Measurements from ENCODE around the gene UNC5C.
"Not testable (repeated sequence)": the region's sequence is repeated elsewhere in the genome, so short reads cannot be mapped to it uniquely, and the experiment has no call there.

The UNC5C gene

GRCh38 chr4:95141361-95141760, 407.4 kb downstream of the UNC5C start:
- TF ChIP-seq CTCF (IDR thresholded peaks at IDR 0.05; ENCODE audit: low read depth, low read length) = no peak
- H3K4me3 ChIP-seq (ENCODE audit: low read depth, low read length) = no peak overlapping the region
- peaks cover 4% of the 10 kb centered on the region; the same call in 1 of the 2 replicates for H3K9me3 ChIP-seq
- DNase-seq = no peak
- peaks cover 3% of the 10 kb centered on the region for H3K4me1 ChIP-seq
- H3K27me3 ChIP-seq = no peaks in the 10 kb centered on the region
- H3K36me3 ChIP-seq = peaks cover 14% of the 10 kb centered on the region

DNA sequence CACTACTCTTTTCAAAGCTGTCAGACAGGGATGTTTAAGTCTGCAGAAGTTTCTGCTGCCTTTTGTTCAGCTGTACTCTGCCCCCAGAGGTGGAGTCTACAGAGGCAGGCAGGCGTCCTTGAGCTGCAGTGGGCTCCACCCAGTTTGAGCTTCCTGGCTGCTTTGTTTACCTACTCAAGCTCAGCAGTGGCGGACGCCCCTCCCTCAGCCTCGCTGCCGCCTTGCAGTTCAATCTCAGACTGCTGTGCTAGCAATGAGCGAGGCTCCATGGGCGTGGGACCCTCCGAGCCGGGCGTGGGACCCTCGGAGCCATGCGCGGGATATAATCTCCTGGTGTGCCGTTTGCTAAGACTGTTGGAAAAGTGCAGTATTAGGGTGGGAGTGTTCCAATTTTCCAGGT, 409.3 kb downstream of the UNC5C start:
- H3K27me3 ChIP-seq; H3K9me3 ChIP-seq; H3K4me3 ChIP-seq (ENCODE audit: low read depth, low read length); DNase-seq; H3K4me1 ChIP-seq: not testable (repeated sequence)
- peaks cover 14% of the 10 kb centered on the region for H3K36me3 ChIP-seq

DNA sequence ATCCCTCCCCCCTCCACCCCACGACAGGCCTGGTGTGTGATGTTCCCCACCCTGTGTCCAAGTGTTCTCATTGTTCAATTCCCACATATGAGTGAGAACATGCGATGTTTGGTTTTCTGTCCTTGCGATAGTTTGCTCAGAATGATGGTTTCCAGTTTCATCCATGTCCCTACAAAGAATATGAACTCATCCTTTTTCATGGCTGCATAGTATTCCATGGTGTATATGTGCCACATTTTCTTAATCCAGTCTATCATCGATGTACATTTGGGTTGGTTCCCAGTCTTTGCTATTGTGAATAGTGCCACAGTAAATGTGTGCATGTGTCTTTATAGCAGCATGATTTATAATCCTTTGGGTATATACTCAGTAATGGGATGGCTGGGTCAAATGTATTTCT, 414.8 kb downstream of the UNC5C start:
- DNase-seq; H3K36me3 ChIP-seq; H3K9me3 ChIP-seq; H3K4me1 ChIP-seq; H3K27me3 ChIP-seq; H3K4me3 ChIP-seq (ENCODE audit: low read depth, low read length): not testable (repeated sequence)

GRCh38 chr4:95129821-95130311, 418.9 kb downstream of the UNC5C start:
- DNase-seq = no peak
- no peak overlapping the region for H3K4me3 ChIP-seq (ENCODE audit: low read depth, low read length)
- TF ChIP-seq CTCF (IDR thresholded peaks at IDR 0.05; ENCODE audit: low read depth, low read length) = no peak
- peaks cover 3% of the 10 kb centered on the region for H3K4me1 ChIP-seq
- H3K36me3 ChIP-seq = peaks cover 4% of the 10 kb centered on the region
- no peaks in the 10 kb centered on the region for H3K27me3 ChIP-seq
- no peaks in the 10 kb centered on the region for H3K9me3 ChIP-seq

- Histone ChIP-seq H3K4me3 (ENCODE audit: low read depth, low read length) (no peak overlapping the region), H3K36me3 (peaks cover 4% of the 10 kb centered on the region), H3K9me3 (no peaks in the 10 kb centered on the region), H3K27me3 (no peaks in the 10 kb centered on the region), H3K4me1 (peaks cover 8% of the 10 kb centered on the region)
- no peak for DNase-seq
- no peak for TF ChIP-seq CTCF (IDR thresholded peaks at IDR 0.05; ENCODE audit: low read depth, low read length)
Observed at GRCh38 chr4:95129031-95129430, 419.7 kb downstream of the UNC5C start.

DNA sequence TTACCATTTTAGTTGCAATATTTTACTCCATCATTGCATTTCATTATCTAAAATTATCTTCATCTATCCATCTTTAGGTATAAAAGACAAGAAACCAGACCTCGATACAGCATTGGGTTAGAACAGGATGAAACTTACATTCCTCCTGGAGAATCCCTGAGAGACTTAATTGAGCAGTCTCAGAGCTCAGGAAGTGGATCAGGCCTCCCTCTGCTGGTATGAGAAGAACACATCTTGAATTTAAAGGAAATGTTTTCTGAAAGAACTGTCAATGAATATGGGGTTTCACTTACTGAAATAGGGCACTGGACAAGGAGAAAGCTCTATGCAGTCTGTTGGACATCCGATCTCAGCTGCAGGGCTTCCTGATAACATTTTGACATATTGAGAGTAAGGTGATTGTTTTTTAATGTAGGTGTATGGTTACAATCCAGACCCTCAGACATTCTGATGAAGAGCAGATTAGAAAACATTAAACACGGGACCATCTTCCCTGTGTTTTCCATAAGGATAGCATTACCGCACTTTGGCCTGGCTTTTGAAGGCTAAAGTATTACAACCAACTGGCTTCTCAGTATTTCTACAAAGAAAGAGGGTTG, 423.8 kb downstream of the UNC5C start:
- TF ChIP-seq CTCF (IDR thresholded peaks at IDR 0.05; ENCODE audit: low read depth, low read length) = peak; percentile 75
- DNase-seq = peak; percentile 54
- Histone ChIP-seq H3K27me3 (no peaks in the 10 kb centered on the region), H3K36me3 (no peaks in the 10 kb centered on the region; the same call in none of the 2 replicates), H3K4me3 (ENCODE audit: low read depth, low read length) (no peak overlapping the region), H3K9me3 (no peaks in the 10 kb centered on the region), H3K4me1 (peaks cover 13% of the 10 kb centered on the region)

DNA sequence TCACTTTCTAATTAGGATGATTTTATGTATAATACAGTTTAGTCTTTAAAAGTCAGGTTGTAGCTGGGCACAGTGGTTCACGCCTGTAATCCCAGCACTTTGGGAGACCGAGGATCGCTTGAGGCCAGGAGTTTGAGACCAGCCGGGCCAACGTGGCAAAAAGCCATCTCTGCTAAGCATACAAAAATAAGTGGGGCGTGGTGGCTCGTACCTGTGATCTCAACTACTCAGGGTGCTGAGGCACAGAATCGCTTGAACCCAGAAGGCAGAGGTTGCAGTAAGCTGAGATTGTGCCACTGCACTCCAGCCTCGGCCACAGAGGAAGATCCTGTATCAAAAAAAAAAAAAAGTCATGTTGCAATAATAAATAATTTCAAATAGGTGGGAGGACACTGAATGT, 426.8 kb downstream of the UNC5C start:
- no peak for TF ChIP-seq CTCF (IDR thresholded peaks at IDR 0.05; ENCODE audit: low read depth, low read length)
- Histone ChIP-seq H3K27me3 (no peaks in the 10 kb centered on the region), H3K36me3 (no peaks in the 10 kb centered on the region; the same call in 1 of the 2 replicates), H3K4me3 (ENCODE audit: low read depth, low read length) (no peak overlapping the region), H3K4me1 (peaks cover 10% of the 10 kb centered on the region), H3K9me3 (no peaks in the 10 kb centered on the region)
- DNase-seq = no peak

Measured in BE2C (cell line).